AG04450 (cell line): ENCODE results near the gene SLC27A3. TPM values are rescaled to one million over a fixed set of nuclear protein-coding genes. Genes with fewer than 3 reads are reported as not detected.

Experiments used
- CTCF ChIA-PET: fragments of 300-600, 350-600 bp; formaldehyde crosslinking; extraction: SDS; loops from one replicate; lab custom pipeline; 2022; ENCODE audit warnings: antibody characterized with exemption, inconsistent platforms; lab: Charles Lee
- POLR2A ChIA-PET: fragments of 350-600 bp; formaldehyde crosslinking; extraction: SDS; loops from one replicate; lab custom pipeline; 2021; ENCODE audit warnings: antibody characterized with exemption, inconsistent platforms; lab: Yijun Ruan, JAX
- DNase-seq: peaks from one replicate; pipeline ENCODE4 v3.0.0-alpha.2; 2011; ENCODE audit warnings: low read depth, low spot score
- H3K27ac ChIP-seq: one replicate; pipeline ENCODE4 v1.5.1; 2012; ENCODE audit warnings: low read depth, low read length, control low read depth
- H3K27me3 ChIP-seq: one replicate; pipeline ENCODE4 v1.6.0; 2012; ENCODE audit warnings: low read length; ENCODE audit not compliant: control insufficient read depth, insufficient read depth
- H3K4me3 ChIP-seq: 2 replicates; pipeline ENCODE4 v1.5.1; 2011; ENCODE audit warnings: mild to moderate bottlenecking, low read depth, low read length, control low read depth
- H3K9me3 ChIP-seq: 2 replicates; pipeline ENCODE4 v1.5.1; 2012; ENCODE audit warnings: low read length; ENCODE audit not compliant: control insufficient read depth, insufficient read depth
- polyA plus RNA-seq: library from polyadenylated mRNA; depleted of rRNA; stranded (reverse); fragments of >200 nt; gene quantifications from 2 replicates; pipeline ENCODE4 v1.2.3, GENCODE V29; 2011
- TF ChIP-seq, protein P1 (sequence below): IDR thresholded peaks from 2 replicates; pipeline ENCODE4 v1.5.1; 2011; ENCODE audit warnings: low read depth, low read length, control low read depth, inconsistent platforms

SLC27A3 gene
- polyA plus RNA-seq, 1 experiment: 9.9 TPM

DNA sequence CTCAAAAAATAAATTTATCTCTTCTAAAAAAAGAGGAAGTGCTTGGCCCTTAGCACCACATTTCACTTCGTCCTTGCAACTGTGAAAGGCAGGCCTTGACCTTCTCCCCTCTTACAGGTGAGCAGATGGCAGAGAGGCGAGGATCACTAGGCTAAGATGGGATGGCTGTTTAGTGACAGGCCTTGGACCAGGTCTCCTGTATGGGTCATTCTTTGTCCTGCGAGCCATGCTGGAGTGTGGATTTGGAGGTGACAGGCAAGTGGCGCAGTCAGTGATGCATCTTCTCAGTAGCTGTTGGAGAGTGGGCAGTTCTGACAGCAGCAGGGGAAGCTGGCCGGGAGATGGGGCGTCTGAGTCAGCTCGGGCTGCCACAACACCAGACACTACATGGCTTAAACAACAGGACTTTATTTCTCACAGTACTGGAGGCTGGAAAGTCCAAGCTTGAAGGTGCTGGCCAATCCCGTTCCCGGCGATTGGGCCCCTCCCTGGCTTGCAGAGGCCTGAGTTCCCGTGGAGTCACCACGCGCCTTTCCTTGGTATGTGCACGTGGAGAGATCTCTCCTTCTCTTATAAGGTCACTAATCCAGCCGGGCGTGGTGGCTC is 16.5 kb downstream of the SLC27A3 start:
- peak; percentile 23 for DNase-seq
- Histone ChIP-seq H3K4me3 (no peak overlapping the region), H3K27ac (peak overlapping the region; percentile 67), H3K9me3 (peaks cover 4% of the 10 kb centered on the region; the same call in 1 of the 2 replicates), H3K27me3 (no peaks in the 10 kb centered on the region)
- CTCF ChIA-PET: interaction anchor here (1.2 to 3.0 kb wide), 2 partner anchors 155 to 195 kb away, joined by 3 to 10 read pairs; partner anchors contain the start of gene DENND4B
- POLR2A ChIA-PET: interaction anchor here (1.2 to 1.9 kb wide), 2 partner anchors 186 to 198 kb away, joined by 4 to 9 read pairs; partner anchors contain the start of gene JTB
- TF ChIP-seq, protein P1, sequence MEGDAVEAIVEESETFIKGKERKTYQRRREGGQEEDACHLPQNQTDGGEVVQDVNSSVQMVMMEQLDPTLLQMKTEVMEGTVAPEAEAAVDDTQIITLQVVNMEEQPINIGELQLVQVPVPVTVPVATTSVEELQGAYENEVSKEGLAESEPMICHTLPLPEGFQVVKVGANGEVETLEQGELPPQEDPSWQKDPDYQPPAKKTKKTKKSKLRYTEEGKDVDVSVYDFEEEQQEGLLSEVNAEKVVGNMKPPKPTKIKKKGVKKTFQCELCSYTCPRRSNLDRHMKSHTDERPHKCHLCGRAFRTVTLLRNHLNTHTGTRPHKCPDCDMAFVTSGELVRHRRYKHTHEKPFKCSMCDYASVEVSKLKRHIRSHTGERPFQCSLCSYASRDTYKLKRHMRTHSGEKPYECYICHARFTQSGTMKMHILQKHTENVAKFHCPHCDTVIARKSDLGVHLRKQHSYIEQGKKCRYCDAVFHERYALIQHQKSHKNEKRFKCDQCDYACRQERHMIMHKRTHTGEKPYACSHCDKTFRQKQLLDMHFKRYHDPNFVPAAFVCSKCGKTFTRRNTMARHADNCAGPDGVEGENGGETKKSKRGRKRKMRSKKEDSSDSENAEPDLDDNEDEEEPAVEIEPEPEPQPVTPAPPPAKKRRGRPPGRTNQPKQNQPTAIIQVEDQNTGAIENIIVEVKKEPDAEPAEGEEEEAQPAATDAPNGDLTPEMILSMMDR: no peak

DNA sequence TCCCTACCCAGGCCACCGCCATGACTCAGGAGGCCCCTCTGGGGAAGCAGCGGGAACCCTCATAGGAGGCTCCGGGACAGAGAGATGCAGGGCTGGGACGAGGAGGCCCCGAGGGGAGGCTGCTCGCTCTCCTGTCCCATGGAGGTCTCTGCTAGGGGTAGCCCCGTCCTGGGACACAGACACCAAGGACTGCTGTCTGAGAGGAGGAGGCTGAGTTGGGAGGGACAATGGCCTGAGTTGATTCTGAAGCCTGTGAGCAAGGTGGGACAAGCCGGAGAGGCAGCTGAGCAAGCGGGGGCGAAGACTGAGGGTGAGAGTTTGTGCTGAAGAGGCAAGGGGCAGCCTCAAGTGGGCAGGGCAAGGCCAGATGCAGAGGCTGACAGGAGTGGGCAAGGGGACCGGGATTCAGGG is 17.4 kb downstream of the SLC27A3 start:
- no peak overlapping the region for H3K4me3 ChIP-seq
- TF ChIP-seq, protein P1: no peak
- POLR2A ChIA-PET: interaction anchor here (0.6 to 1.9 kb wide), 3 partner anchors 9 to 198 kb away, joined by 3 to 9 read pairs (median 3); no protein-coding TSS in a partner anchor

DNA sequence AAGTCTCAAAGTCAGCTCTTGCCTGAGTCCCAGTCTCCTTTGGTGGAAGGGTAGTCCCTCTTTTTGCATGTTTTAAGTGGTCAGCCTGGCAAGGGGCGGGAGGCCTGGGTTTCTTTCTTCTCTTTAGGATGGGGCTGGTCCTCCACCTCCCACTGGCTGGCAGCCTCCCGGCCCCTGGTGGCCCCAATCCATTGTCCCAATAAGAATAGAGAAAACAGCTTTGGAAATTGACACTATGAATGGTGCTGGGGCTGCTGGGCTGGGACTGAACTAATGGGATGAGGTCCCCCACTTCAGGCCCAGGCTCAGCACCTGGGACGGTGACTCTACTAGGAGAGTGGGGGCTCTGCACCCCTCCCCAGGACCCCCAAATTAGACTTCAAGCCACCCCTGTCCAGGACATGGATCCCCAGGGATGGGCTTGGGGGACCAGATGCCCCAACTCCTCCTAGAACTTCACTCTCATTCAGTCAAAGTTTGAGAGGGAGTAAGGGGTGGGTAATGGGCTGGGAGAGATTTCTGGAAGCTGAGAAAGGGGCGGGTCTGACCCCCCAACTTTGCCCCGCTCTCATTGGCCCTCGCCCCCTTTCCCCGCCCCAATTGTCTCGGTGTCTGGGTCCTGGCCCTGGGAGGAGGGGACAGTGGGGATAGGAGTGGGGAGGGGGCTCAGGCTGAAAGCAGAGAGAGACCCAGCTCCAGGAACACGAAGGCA is 18.2 kb downstream of the SLC27A3 start:
- TF ChIP-seq, protein P1: no peak
- no peak for DNase-seq
- no peak overlapping the region for H3K27ac ChIP-seq
- H3K9me3 ChIP-seq: peaks cover 4% of the 10 kb centered on the region; the same call in 1 of the 2 replicates
- CTCF ChIA-PET: interaction anchor here (1.7 to 3.0 kb wide), 2 partner anchors 153 to 193 kb away, joined by 9 to 10 read pairs; partner anchors contain the start of genes DENND4B and RAB13
- POLR2A ChIA-PET: no interaction called here
- H3K4me3 ChIP-seq: no peak overlapping the region
- no peaks in the 10 kb centered on the region for H3K27me3 ChIP-seq

More for the DNA sequence above, 17.4 kb downstream of the SLC27A3 start:
- no peaks in the 10 kb centered on the region for H3K27me3 ChIP-seq
- H3K27ac ChIP-seq: no peak overlapping the region
- no peak for DNase-seq
- H3K9me3 ChIP-seq: peaks cover 4% of the 10 kb centered on the region; the same call in 1 of the 2 replicates
- CTCF ChIA-PET: interaction anchor here (1.7 to 3.0 kb wide), 2 partner anchors 154 to 194 kb away, joined by 9 to 10 read pairs; partner anchors contain the start of genes DENND4B and RAB13

DNA sequence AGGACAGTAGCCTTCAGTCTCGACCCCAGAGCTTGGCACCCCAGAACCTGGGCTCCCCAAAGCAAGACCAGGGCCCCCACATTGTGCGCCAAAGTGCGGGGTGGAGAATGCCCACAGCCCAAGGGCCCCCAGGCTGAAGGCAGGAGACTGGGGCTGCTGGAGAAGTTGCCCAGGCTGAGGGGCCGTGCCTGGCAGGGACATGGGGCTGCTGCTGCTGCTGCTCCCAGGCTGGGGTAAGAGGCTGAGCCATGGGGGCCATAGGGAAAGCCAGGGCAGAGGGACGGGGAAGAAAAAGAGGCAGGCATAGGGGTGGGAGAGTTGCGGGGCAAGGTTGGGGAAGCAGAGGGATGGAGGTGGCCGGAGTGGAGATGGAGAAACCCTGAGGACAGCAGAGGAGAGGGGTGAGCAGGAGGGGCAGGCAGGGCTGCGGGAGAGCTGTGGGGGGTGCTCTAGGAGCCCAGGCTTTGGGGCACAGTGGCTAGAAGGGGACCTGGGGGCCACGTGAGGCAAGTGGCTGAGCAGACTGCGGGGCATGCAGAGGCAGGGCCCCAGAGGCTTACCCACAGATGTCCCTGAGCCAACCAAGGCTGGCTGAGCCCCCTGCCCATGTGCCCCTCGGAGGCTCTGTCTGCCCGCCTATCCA is 18.9 kb downstream of the SLC27A3 start:
- TF ChIP-seq, protein P1: no peak
- ChIA-PET CTCF (interaction anchor here (1.7 kb wide), 1 partner anchor 193 kb away, joined by 9 read pairs; the partner anchor contains the start of gene RAB13), POLR2A (interaction anchor here (0.6 kb wide), 1 partner anchor 196 kb away, joined by 3 read pairs; no protein-coding TSS in a partner anchor)
- Histone ChIP-seq H3K27ac (no peak overlapping the region), H3K4me3 (no peak overlapping the region), H3K9me3 (peaks cover 4% of the 10 kb centered on the region; the same call in 1 of the 2 replicates), H3K27me3 (no peaks in the 10 kb centered on the region)
- DNase-seq: no peak
